Erythroblast (primary cell): ENCODE measurements around the gene CRELD1.
A peak's percentile ranks its signal among the peaks of the same experiment; 100 is the strongest.

Experiments used
- GATA1 ChIP-seq: IDR thresholded peaks from 2 replicates; pipeline ENCODE4 v1.6.1; 2011; ENCODE audit warnings: low read depth, mild to moderate bottlenecking, control low read depth, low read length, moderate library complexity
- POLR2A ChIP-seq: IDR thresholded peaks from 2 replicates; pipeline ENCODE4 v1.6.1; 2011; ENCODE audit warnings: mild to moderate bottlenecking, low read length

DNA sequence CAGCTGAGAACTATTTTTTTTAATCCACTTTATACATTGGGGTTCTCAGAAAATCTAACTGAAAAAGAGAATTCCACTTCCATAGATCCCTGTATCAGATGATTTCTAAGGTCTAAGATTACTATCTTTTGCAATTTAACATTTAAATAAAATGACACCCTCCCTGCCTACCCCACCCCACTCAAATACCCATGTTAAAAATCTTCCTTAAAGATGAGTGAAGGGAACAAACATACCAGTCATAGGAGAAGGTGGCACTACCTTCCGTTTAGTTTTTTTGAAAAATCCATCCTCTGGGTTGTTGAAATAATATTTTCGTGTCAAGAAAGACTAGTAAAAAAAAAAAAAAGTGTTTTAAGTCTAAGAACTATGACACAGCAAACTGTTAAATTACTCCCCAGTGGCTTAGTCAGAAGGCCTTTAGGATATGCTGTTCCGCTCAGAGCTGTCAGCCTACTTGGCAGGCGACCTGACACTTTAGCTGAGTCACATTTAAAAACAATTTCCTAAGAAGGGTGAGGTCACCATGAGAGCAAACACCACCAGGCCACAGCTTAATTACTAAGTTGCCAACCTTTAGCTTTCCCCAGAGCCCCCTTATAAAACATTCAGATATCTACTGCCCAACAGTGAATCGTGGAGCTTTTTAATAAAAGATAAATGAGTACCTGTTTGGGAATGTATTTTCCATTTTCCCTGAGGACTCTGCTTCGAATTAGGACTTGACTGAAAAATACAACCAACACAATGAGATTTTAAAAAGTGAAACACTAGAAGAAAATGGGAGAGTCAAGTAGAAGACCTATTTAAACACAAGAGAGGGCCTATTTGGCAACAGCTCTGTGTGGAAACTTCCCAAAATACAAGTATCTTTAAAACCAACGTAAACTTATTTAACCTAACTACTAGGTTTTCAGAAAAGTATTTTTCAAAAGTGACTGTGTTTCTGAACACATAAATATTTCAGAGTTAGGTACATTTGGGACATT is 43.4 kb downstream of the CRELD1 start:
- TF ChIP-seq POLR2A = peak; percentile 72
- no peak for TF ChIP-seq GATA1
